Measurements from ENCODE around the gene RUNDC3A. TPM values are rescaled to one million over a fixed set of nuclear protein-coding genes. Genes with fewer than 3 reads are reported as not detected.
A peak's percentile ranks its signal among the peaks of the same experiment; 100 is the strongest.
"Not testable (repeated sequence)": the region's sequence is repeated elsewhere in the genome, so short reads cannot be mapped to it uniquely, and the experiment has no call there.

Gene RUNDC3A
- total RNA-seq, 1 donor from 2014 or later = 0.26 TPM

- TF ChIP-seq CTCF (IDR thresholded peaks at IDR 0.05; ENCODE audit: insufficient read depth, low read length, severe bottlenecking) = peak; percentile 56
- peak; percentile 69 for DNase-seq (ENCODE audit: low read depth)
- peak overlapping the region; percentile 77 for H3K4me3 ChIP-seq (ENCODE audit: low read depth, low read length)
- H3K36me3 ChIP-seq (ENCODE audit: control insufficient read depth, insufficient read depth, low read length) = peaks cover 11% of the 10 kb centered on the region
- FAIRE-seq = no peak
- no peaks in the 10 kb centered on the region for H3K27me3 ChIP-seq (ENCODE audit: control insufficient read depth, insufficient read depth, low read length)
These were observed 37.1 kb downstream of the RUNDC3A start for GRCh38 chr17:44345454-44346026.

- peak; percentile 18 for FAIRE-seq
- DNase-seq (ENCODE audit: low read depth) = no peak
- Histone ChIP-seq H3K36me3 (ENCODE audit: control insufficient read depth, insufficient read depth, low read length) (peaks cover 18% of the 10 kb centered on the region), H3K27me3 (ENCODE audit: control insufficient read depth, insufficient read depth, low read length) (no peaks in the 10 kb centered on the region), H3K4me3 (ENCODE audit: low read depth, low read length) (peak overlapping the region; percentile 77)
- no peak for TF ChIP-seq CTCF (IDR thresholded peaks at IDR 0.05; ENCODE audit: insufficient read depth, low read length, severe bottlenecking)
These were observed 37.9 kb downstream of the RUNDC3A start for GRCh38 chr17:44346064-44346844.

GRCh38 chr17:44347206-44348055, 39.0 kb downstream of the RUNDC3A start:
- not testable (repeated sequence) for DNase-seq (ENCODE audit: low read depth); H3K27me3 ChIP-seq (ENCODE audit: control insufficient read depth, insufficient read depth, low read length); H3K4me3 ChIP-seq (ENCODE audit: low read depth, low read length); FAIRE-seq
- H3K36me3 ChIP-seq (ENCODE audit: control insufficient read depth, insufficient read depth, low read length) = peaks cover 29% of the 10 kb centered on the region

GRCh38 chr17:44348234-44348987, 40.0 kb downstream of the RUNDC3A start:
- H3K4me3 ChIP-seq (ENCODE audit: low read depth, low read length) = no peak overlapping the region
- H3K36me3 ChIP-seq (ENCODE audit: control insufficient read depth, insufficient read depth, low read length) = peaks cover 33% of the 10 kb centered on the region
- DNase-seq (ENCODE audit: low read depth) (peak; percentile 97), FAIRE-seq (no peak)
- TF ChIP-seq CTCF (IDR thresholded peaks at IDR 0.05; ENCODE audit: insufficient read depth, low read length, severe bottlenecking) = no peak
- H3K27me3 ChIP-seq (ENCODE audit: control insufficient read depth, insufficient read depth, low read length) = no peaks in the 10 kb centered on the region

- FAIRE-seq (no peak), DNase-seq (ENCODE audit: low read depth) (no peak)
- no peak overlapping the region for H3K4me3 ChIP-seq (ENCODE audit: low read depth, low read length)
- TF ChIP-seq CTCF (IDR thresholded peaks at IDR 0.05; ENCODE audit: insufficient read depth, low read length, severe bottlenecking) = no peak
- peaks cover 33% of the 10 kb centered on the region for H3K36me3 ChIP-seq (ENCODE audit: control insufficient read depth, insufficient read depth, low read length)
- no peaks in the 10 kb centered on the region for H3K27me3 ChIP-seq (ENCODE audit: control insufficient read depth, insufficient read depth, low read length)
These were observed 40.6 kb downstream of the RUNDC3A start for GRCh38 chr17:44348988-44349364.
